H1 (cell line): ENCODE data around the gene PSAP. TPM values are rescaled to one million over a fixed set of nuclear protein-coding genes. Genes with fewer than 3 reads are reported as not detected.

ENCODE experiments used
- E2F6 ChIP-seq: IDR thresholded peaks from 2 replicates; pipeline ENCODE4 v1.6.1; 2012; ENCODE audit warnings: inconsistent platforms
- KDM1A ChIP-seq: fragments of 200-600, 300-600 bp; sonication (generic); IDR thresholded peaks from 2 replicates; pipeline ENCODE4 v1.7.1; 2016; ENCODE audit warnings: mild to moderate bottlenecking, low read length, borderline replicate concordance
- NRF1 ChIP-seq: IDR thresholded peaks from 2 replicates; pipeline ENCODE4 v1.6.1; 2011; ENCODE audit warnings: mild to moderate bottlenecking, low read depth, low read length, improper control_type of control experiment
- POLR2AphosphoS5 ChIP-seq: IDR thresholded peaks from 2 replicates; pipeline ENCODE4 v1.6.1; 2011; ENCODE audit warnings: low read depth, low read length
- polyA plus RNA-seq, 7 experiments: library from polyadenylated mRNA; depleted of rRNA in 3 of 7; stranded (reverse) in 5 of 7; unstranded in 2 of 7; fragments of >200 nt in 5 of 7; fragments of 200-250 nt in 2 of 7; gene quantifications; 1 replicate in 5 of 7; 2 replicates in 1 of 7; 4 replicates in 1 of 7; pipeline versions ENCODE4 v1.2.1 to v1.2.3, GENCODE V29; 2011 to 2013; ENCODE audit warnings: missing spikeins in 2 of 7, mixed read lengths in 2 of 7
- total RNA-seq: library from RNA; stranded (reverse); fragmentation: NEBNext Ultra II Directional; extraction: Animal tissue kit (Norgen Biotek cat#: 25700); gene quantifications from 2 replicates; pipeline ENCODE4 v1.2.1, GENCODE V29; 2021
- TF ChIP-seq, protein P1 (sequence below): IDR thresholded peaks from 2 replicates; pipeline ENCODE4 v1.6.1; 2011; ENCODE audit warnings: low read length, improper control_type of control experiment

Gene PSAP
- total and polyA plus RNA-seq, 2 of the 8 experiments (the other 6 are each of a cell fraction or from before 2014, with no cell fraction given) = 386 to 504 TPM

DNA sequence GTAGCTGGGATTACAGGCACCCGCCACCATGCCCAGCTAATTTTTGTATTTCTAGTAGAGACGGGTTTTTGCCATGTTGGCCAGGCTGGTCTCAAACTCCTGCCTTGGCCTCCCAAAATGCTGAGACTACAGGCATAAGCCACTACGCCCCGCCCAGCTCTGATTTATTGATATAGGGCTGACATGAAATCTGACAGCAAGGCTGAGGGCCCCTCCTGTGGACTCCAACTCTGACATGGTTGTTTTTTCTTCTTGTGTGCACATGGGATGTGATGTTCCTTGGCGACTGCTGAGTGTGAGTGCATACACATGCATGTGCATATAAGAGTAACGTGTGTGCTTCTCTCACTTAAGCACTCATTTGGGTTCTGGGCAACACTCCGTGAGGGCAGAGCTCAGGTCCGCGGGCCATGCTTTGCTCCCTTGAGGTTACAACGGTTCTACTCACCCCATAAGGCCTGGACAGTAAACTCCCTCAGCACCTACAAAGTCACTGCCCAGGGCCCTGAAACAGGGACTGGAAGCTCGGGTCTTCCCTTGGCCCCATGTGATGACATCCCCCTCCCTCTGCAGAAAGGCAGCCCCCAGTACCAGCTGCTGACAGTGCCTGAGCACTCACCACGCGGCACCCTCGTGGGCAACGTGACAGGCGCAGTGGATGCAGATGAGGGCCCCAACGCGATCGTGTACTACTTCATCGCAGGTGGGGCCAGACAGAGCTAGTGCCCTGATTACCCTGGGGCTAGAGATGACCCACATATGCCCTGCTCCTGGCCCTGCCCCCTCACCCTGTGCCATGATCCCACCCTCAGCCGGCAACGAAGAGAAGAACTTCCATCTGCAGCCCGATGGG is 44.1 kb downstream of the PSAP start (continued):
- TF ChIP-seq, protein P1, sequence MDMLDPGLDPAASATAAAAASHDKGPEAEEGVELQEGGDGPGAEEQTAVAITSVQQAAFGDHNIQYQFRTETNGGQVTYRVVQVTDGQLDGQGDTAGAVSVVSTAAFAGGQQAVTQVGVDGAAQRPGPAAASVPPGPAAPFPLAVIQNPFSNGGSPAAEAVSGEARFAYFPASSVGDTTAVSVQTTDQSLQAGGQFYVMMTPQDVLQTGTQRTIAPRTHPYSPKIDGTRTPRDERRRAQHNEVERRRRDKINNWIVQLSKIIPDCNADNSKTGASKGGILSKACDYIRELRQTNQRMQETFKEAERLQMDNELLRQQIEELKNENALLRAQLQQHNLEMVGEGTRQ = no peak
- TF ChIP-seq NRF1 = no peak
- no peak for TF ChIP-seq POLR2AphosphoS5
- TF ChIP-seq E2F6 = no peak
- no peak for TF ChIP-seq KDM1A
